B cell (primary cell): ENCODE measurements around the gene RERE. TPM values are rescaled to one million over a fixed set of nuclear protein-coding genes. Genes with fewer than 3 reads are reported as not detected.

Experiments used
- ATAC-seq: fragments of 200-7000 bp; cut with Tn5 transposase; one replicate; pipeline ENCODE4 v1.10.0; 2021; ENCODE audit warnings: low read depth, mild to moderate bottlenecking, moderate number of reproducible peaks, moderate library complexity
- CTCF ChIA-PET: fragments of 350-600 bp; sonication (Branson Sonifier 250); formaldehyde crosslinking; loops from one replicate; lab custom pipeline; 2021; ENCODE audit warnings: antibody characterized with exemption, inconsistent platforms; lab: Charles Lee
- POLR2A ChIA-PET: fragments of 350-600 bp; sonication (Branson Sonifier 250); formaldehyde crosslinking; loops from one replicate; lab custom pipeline; 2021; ENCODE audit warnings: antibody characterized with exemption; lab: Charles Lee
- DNase-seq: peaks from one replicate; pipeline ENCODE4 v3.0.0; 2013
- H2AFZ ChIP-seq: 2 replicates; pipeline ENCODE4 v1.6.1; 2012; ENCODE audit warnings: mild to moderate bottlenecking, low read depth, low read length; ENCODE audit not compliant: insufficient read depth, poor library complexity, severe bottlenecking
- H3K27ac ChIP-seq, 2 donors: 1 replicate in 1 of 2; 2 replicates in 1 of 2; pipeline ENCODE4 v1.5.1; 2012 to 2013; ENCODE audit warnings: low read length in 2 of 2, mild to moderate bottlenecking in 2 of 2, moderate library complexity in 1 of 2
- H3K27me3 ChIP-seq, 4 experiments: fragments of 200-600 bp in 1 of 4; sonication (generic) in 1 of 4; replicated peaks in 1 of 4; 1 replicate in 2 of 4; 2 replicates in 2 of 4; pipeline versions ENCODE4 v1.6.1 to v1.7.0; 2013 to 2016; ENCODE audit warnings: low read length in 3 of 4, mild to moderate bottlenecking in 2 of 4, mixed read lengths in 1 of 4, moderate library complexity in 1 of 4; ENCODE audit not compliant: insufficient read depth in 4 of 4, control insufficient read depth in 3 of 4; ENCODE audit errors: control extremely low read depth in 1 of 4
- H3K36me3 ChIP-seq, 2 experiments: replicated peaks in 1 of 2; 1 replicate in 1 of 2; 2 replicates in 1 of 2; pipeline versions ENCODE4 v1.6.1 to v1.7.1; 2013; ENCODE audit warnings: low read length in 1 of 2; ENCODE audit not compliant: insufficient read depth in 2 of 2, control insufficient read depth in 1 of 2; ENCODE audit errors: control extremely low read depth in 1 of 2, extremely low read depth in 1 of 2
- H3K4me1 ChIP-seq, 2 donors: fragments of 200-600 bp in 1 of 2; sonication (generic) in 1 of 2; 1 replicate in 1 of 2; 2 replicates in 1 of 2; pipeline versions ENCODE4 v1.5.1 to v1.6.1; 2013 to 2017; ENCODE audit warnings: low read length in 2 of 2; ENCODE audit not compliant: control insufficient read depth in 2 of 2, insufficient read depth in 2 of 2
- H3K4me2 ChIP-seq: replicated peaks from 2 replicates; pipeline ENCODE3; 2012; ENCODE audit warnings: mild to moderate bottlenecking, low read depth, low read length; ENCODE audit not compliant: poor library complexity, severe bottlenecking
- H3K4me3 ChIP-seq, 5 experiments: fragments of 200-600 bp in 1 of 5; sonication (generic) in 1 of 5; 1 replicate in 3 of 5; 2 replicates in 2 of 5; pipeline versions ENCODE4 v1.5.1 to v1.7.0; 2011 to 2016; ENCODE audit warnings: low read length in 4 of 5, mild to moderate bottlenecking in 4 of 5, low read depth in 2 of 5, control low read depth in 1 of 5, moderate library complexity in 1 of 5; ENCODE audit not compliant: insufficient read depth in 1 of 5; ENCODE audit errors: control extremely low read depth in 1 of 5, extremely low read depth in 1 of 5
- H3K79me2 ChIP-seq: fragments of 200-600 bp; sonication (generic); one replicate; pipeline ENCODE4 v1.6.0; 2016; ENCODE audit warnings: low read length; ENCODE audit not compliant: control insufficient read depth, insufficient read depth
- H3K9ac ChIP-seq: fragments of 200-600 bp; sonication (generic); 2 replicates; pipeline ENCODE4 v1.6.1; 2017; ENCODE audit warnings: mild to moderate bottlenecking, low read length, moderate library complexity
- H3K9me3 ChIP-seq, 3 donors: one replicate each; pipeline versions ENCODE4 v1.6.1 to v1.7.1; 2013; ENCODE audit warnings: low read length in 2 of 3; ENCODE audit not compliant: control insufficient read depth in 2 of 3, insufficient read depth in 1 of 3; ENCODE audit errors: control extremely low read depth in 1 of 3
- H4K20me1 ChIP-seq: 2 replicates; pipeline ENCODE4 v1.6.0; 2012; ENCODE audit warnings: mild to moderate bottlenecking, low read length; ENCODE audit not compliant: insufficient read depth, control insufficient read depth, poor library complexity, severe bottlenecking
- H3K27ac Mint-ChIP-seq: one replicate; pipeline ENCODE4 v1.8.0; 2021; ENCODE audit warnings: mixed read lengths
- H3K27me3 Mint-ChIP-seq: one replicate; pipeline ENCODE4 v1.8.0; 2021; ENCODE audit warnings: mixed read lengths
- H3K4me1 Mint-ChIP-seq: one replicate; pipeline ENCODE4 v1.8.0; 2021; ENCODE audit warnings: mixed read lengths
- H3K4me3 Mint-ChIP-seq: one replicate; pipeline ENCODE4 v1.8.0; 2021; ENCODE audit warnings: mixed read lengths
- H3K9me3 Mint-ChIP-seq: one replicate; pipeline ENCODE4 v1.8.0; 2022; ENCODE audit warnings: mixed read lengths; ENCODE audit not compliant: insufficient read depth
- EZH2 ChIP-seq: IDR thresholded peaks from 2 replicates; pipeline ENCODE4 v1.6.1; 2012; ENCODE audit warnings: borderline replicate concordance, low read depth, mild to moderate bottlenecking, moderate library complexity, low read length; ENCODE audit not compliant: insufficient read depth, poor library complexity, severe bottlenecking
- WGBS: methylation state at CpG from one replicate; pipeline ENCODE4 v1.1.5; 2013; ENCODE audit warnings: missing lambda C conversion rate; ENCODE audit not compliant: insufficient coverage; 5-methylcytosine and 5-hydroxymethylcytosine counted together
- intact Hi-C: fragments of 100-400 bp; cut with micrococcal nuclease; formaldehyde crosslinking; loops from one replicate; pipeline ENCODE4 v1.10.0; 2022
- polyA plus RNA-seq: library from polyadenylated mRNA; depleted of rRNA; stranded (reverse); fragments of >200 nt; gene quantifications from 2 replicates; pipeline ENCODE4 v1.2.3, GENCODE V29; 2012
- total RNA-seq, 2 donors: library from RNA; stranded (reverse); fragments of 120-200 nt in 1 of 2; gene quantifications; 1 replicate in 1 of 2; 2 replicates in 1 of 2; pipeline versions ENCODE4 v1.2.3 to v1.2.4, GENCODE V29; 2013 to 2022
- TF ChIP-seq, protein P1 (sequence below): fragments of 200-600 bp; IDR thresholded peaks from one replicate; pipeline ENCODE4 v1.8.0; 2022; ENCODE audit warnings: antibody characterized with exemption, mild to moderate bottlenecking

Gene RERE
- total and polyA plus RNA-seq, 2 donors (not counting 1 experiment from before 2014, with no cell fraction given): 27.3 to 132 TPM

DNA sequence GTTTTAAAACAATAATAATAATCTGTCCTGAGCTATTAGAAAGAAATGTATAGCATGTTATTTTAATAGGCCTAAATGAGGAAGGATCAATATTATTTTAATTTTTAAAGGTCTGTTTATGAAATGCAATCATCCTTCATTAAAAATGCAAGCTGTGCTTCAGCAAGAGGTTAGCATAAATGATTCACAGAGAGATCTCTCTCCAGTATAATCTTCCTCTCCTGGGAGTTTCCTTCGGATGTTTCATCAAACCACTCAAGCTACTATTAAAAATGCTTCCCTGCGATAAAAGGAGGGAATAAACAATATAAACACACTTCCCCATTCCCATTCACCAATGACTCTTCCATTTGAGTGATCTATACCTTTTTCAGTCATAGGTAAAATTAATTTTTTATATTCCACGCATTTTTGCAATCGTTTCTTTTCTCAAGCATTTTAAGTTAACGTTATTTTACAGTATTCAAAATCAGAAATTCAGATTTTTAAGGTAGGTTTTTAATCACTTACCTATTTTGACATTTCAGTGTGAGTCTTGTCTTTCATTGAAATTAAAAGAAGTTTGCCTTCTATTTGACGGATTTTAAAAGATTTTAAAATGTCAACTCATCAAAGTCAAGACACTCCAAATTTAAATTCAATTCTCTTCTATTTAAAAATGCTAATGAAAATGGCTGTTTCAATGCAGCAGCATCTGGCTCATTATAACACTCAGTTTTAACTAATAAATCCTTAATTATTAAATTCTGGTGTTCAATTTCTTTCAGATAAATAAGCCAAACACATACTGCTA, 64.3 kb downstream of the RERE start:
- ChIA-PET CTCF (interaction anchor here (0.9 kb wide), 1 partner anchor 25 kb away, joined by 3 read pairs; no protein-coding TSS in a partner anchor), POLR2A (no interaction called here)
- no peak overlapping the region for H3K4me2 ChIP-seq
- peaks cover 0 to 3% of the 10 kb centered on the region in 2 donors for H3K4me1 ChIP-seq
- H3K9me3 ChIP-seq: no peaks in the 10 kb centered on the region
- DNase-seq: no peak
- no peak overlapping the region for H3K27ac ChIP-seq
- no peak overlapping the region for H3K27ac Mint-ChIP-seq
- H3K36me3 ChIP-seq: no peaks in the 10 kb centered on the region
- H3K9me3 Mint-ChIP-seq: no peaks in the 10 kb centered on the region
- peaks cover 4% of the 10 kb centered on the region for H4K20me1 ChIP-seq
- H2AFZ ChIP-seq: no peak overlapping the region
- no CpG with 5 or more reads among the region's 6 CpGs for WGBS
- H3K4me1 Mint-ChIP-seq: peaks cover 9% of the 10 kb centered on the region
- H3K27me3 ChIP-seq: no peaks in the 10 kb centered on the region
- peaks cover 29% of the 10 kb centered on the region for H3K79me2 ChIP-seq
- no peak overlapping the region for H3K4me3 Mint-ChIP-seq
- TF ChIP-seq EZH2: no peak
- TF ChIP-seq, protein P1, sequence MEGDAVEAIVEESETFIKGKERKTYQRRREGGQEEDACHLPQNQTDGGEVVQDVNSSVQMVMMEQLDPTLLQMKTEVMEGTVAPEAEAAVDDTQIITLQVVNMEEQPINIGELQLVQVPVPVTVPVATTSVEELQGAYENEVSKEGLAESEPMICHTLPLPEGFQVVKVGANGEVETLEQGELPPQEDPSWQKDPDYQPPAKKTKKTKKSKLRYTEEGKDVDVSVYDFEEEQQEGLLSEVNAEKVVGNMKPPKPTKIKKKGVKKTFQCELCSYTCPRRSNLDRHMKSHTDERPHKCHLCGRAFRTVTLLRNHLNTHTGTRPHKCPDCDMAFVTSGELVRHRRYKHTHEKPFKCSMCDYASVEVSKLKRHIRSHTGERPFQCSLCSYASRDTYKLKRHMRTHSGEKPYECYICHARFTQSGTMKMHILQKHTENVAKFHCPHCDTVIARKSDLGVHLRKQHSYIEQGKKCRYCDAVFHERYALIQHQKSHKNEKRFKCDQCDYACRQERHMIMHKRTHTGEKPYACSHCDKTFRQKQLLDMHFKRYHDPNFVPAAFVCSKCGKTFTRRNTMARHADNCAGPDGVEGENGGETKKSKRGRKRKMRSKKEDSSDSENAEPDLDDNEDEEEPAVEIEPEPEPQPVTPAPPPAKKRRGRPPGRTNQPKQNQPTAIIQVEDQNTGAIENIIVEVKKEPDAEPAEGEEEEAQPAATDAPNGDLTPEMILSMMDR: no peak
- ATAC-seq: no peak
- H3K4me3 ChIP-seq: no peak overlapping the region
- no peak overlapping the region for H3K9ac ChIP-seq
- intact Hi-C loops: no loop called here
- no peaks in the 10 kb centered on the region for H3K27me3 Mint-ChIP-seq

DNA sequence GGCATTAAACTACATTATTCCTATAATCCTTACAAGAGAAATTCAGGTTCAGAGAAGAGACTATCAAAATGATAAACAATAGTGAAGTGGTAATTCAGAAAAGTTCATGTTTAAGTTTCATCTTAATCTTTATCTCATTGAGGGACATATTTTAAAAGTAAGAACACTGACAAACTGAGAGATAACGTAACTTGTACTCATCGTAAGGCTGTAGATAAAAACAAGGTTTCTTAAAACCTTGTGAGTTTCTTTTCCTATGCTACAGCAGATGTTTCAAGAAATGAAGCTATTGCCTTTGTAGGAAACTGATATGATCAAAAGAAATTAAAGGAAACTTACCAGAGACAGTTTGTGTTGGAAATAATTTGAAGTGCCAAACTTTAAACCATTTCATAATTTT, 65.0 kb downstream of the RERE start:
- no CpG with 5 or more reads among the region's 2 CpGs for WGBS
- no peak overlapping the region for H3K27ac Mint-ChIP-seq
- ChIA-PET POLR2A (interaction anchor here (0.7 kb wide), 1 partner anchor 333 kb away, joined by 3 read pairs; no protein-coding TSS in a partner anchor), CTCF (interaction anchor here (0.9 kb wide), 1 partner anchor 25 kb away, joined by 3 read pairs; no protein-coding TSS in a partner anchor)
- no peak overlapping the region for H2AFZ ChIP-seq
- H4K20me1 ChIP-seq: peaks cover 4% of the 10 kb centered on the region
- TF ChIP-seq EZH2: no peak
- no peak for ATAC-seq
- no peak for DNase-seq
- no peak overlapping the region for H3K4me2 ChIP-seq
- no peaks in the 10 kb centered on the region for H3K36me3 ChIP-seq
- no peaks in the 10 kb centered on the region for H3K27me3 ChIP-seq
- H3K4me1 ChIP-seq: peaks cover 0 to 3% of the 10 kb centered on the region in 2 donors
- H3K4me3 ChIP-seq: no peak overlapping the region
- no peaks in the 10 kb centered on the region for H3K9me3 ChIP-seq
- H3K4me1 Mint-ChIP-seq: peaks cover 9% of the 10 kb centered on the region
- H3K27me3 Mint-ChIP-seq: no peaks in the 10 kb centered on the region
- no peak overlapping the region for H3K9ac ChIP-seq
- H3K79me2 ChIP-seq: peaks cover 23% of the 10 kb centered on the region
- no peaks in the 10 kb centered on the region for H3K9me3 Mint-ChIP-seq
- H3K27ac ChIP-seq: no peak overlapping the region
- intact Hi-C loops: no loop called here
- H3K4me3 Mint-ChIP-seq: no peak overlapping the region
